DMS53 treated with DMSO at 0.1 percent for 48 hours (cell line): ENCODE measurements around the gene SORCS2.

Source experiments
- DNase-seq: peaks from one replicate; lab custom pipeline; 2025; ENCODE audit not compliant: unreplicated experiment; lab: John Stamatoyannopoulos, UW

The SORCS2 gene

GRCh38 chr4:7241597-7242125 is 49.3 kb downstream of the SORCS2 start:
- no peak for DNase-seq

DNA sequence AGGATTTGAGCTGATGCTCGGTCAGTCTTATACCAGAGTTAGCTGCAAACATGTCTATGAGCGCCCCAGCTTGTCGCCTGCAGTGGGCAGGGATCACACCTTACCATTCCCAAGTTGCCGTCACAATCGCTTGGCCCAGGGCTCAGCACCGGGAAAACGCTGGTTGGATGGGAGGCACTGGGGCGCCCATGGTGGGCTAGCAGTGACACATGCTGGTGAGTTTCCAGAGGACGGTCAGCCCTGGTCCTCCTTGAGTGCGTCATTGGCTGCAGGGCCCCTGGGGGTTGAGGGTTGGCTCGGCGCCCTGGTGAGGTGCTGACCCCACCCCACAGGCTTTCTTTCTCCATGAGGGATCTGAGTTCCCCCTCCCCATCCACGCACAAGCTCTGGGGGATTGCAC is 50.4 kb downstream of the SORCS2 start:
- no peak for DNase-seq

- no peak for DNase-seq
Observed at GRCh38 chr4:7243609-7244330, 51.4 kb downstream of the SORCS2 start.

- no peak for DNase-seq
Observed at GRCh38 chr4:7244331-7244665, 52.0 kb downstream of the SORCS2 start.

DNA sequence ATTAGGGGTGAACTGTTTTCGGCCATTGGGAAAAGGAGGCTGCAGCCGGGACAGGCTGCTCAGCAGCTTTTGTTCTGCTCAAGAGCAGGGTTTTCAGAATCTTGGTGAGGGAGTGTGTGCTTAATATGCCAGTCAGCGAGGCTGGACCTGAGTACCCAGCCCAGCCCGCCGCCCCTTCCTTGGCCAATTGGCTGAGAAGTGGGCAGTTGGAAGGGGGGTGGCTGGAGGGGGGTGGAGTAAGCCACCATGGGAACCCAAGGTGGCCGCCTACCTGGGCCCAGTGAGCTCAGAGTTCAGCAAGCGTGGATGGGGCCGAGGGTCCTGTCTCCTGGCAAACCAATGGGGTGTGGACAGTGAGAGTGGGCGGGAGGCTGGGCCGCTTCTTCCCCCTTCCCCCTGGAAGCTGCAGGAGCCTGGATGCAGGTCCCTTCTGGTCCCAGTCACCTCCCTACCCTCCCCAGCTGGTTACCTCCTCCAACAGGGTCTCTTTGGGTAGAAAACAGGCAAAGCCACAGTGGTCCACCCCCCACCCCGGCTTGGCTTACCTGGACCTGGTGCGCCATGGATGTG is 52.5 kb downstream of the SORCS2 start:
- no peak for DNase-seq

- no peak for DNase-seq
Observed at GRCh38 chr4:7247521-7247920, 55.2 kb downstream of the SORCS2 start.

DNA sequence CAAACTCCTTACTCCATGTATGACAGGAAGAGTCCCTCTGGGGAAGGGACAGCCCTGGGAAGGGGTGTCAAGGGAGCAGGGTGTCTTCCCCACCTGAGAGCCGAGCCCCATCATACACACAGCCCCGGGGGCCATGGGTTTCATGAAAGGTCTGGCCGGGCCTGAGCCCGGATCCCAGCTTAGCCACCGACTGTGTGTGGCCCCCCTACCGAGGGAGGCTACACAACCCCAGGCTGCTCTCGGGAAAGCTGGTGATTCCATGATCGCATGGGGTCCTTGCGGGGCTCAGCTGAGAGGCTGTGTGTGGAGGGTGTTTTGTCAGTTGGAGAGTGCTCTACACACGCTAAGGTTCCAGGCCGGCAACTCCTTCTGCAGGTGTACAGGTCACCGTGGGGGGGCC is 55.6 kb downstream of the SORCS2 start:
- no peak for DNase-seq

DNA sequence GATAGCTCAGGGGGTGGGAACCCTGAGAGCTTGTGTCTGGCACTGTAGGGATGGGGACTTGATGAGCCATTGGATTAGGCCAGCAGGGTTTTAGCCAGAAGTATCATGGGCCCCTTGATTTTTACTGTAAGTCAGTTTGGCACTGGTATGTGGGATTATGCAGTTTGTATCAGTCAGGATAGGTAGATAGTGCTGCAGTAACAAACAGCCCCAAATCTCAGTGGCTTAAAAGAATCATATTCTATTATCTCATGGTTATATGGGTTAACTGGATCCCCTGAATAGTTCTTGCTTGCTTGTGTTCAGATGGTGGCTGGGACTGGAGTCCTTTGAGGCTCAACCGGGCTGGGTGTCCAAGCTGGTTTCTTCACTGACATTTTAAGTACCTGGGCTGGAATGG is 56.5 kb downstream of the SORCS2 start:
- no peak for DNase-seq

DNA sequence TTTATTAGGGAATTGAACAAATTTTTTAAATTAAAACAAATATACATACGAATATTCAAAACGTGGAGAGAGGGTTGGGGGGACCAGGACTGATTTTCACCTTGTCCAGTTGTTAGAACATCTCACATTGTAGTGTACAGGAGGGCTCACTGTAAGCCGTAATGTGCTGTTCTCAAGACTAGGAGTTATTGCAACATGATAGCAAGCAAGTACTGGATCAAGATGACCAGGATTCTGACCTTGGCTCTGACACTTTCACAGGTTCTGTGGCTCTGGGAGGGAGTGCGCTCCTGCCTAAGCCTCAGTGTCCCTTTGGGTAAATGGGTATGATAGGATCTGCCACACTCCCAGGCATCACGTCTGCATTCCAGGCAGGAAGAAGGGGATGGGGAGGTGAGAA is 59.0 kb downstream of the SORCS2 start:
- no peak for DNase-seq

DNA sequence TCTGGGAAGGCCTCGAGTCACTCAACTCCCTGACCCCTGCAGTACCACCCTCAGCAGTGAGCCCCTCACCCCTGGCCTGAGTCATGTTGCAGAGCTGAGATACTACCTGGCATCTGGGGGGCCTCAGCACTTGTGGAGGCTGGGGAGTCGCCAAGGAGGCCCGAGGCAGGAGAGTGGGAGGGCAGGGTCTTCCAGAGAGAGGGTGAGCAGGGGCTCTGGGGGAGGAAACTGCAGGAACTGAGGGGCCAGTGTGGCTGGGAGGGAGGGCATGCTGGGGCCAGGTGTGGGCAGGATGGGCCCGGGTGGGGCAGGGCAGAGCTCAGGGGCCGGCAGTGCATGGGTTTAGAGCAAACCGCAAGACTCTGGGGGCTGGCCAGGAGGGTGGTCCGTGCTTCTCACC is 59.7 kb downstream of the SORCS2 start:
- DNase-seq, result no peak

DNA sequence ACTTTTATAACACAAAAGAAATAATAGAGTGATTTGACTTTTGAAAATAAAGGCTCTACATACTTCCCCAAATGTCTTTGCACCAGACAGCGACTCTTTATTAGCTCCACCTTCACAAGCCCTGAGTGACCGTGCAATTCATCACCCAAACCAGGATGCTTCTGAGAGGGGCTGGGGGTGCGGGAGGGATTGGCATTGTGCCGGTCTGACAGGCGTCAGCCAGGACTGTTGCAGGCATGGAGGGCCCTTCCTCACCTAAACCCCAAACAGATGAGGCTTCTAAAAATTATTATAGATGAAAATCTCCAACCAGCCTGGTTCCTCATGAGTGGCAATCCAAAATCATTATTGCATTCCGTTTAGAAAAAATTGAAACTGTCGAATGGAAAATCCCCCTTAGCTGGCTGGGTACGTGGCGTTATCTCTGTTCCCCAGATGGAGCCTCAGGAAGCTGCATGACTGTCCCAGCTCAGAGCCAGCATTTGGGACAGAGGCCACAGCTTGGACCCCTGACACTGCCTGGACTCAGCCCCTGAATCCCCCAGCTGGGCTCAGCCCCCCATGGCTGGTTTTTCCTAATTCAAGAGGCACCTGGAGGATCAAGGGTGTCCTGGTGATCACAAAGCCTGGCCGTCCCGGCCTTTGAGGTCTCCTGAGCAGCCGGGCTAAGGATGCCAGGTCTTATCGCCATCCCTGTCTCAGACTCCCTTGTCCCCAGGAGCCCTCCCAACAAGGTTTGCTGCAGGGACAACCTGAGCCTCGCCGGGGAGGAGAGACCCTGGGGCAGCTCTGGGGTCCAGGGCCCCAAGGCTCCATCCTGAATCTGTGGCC is 60.4 kb downstream of the SORCS2 start:
- DNase-seq, result no peak

GRCh38 chr4:7253341-7253700 is 61.0 kb downstream of the SORCS2 start:
- DNase-seq, result no peak

DNA sequence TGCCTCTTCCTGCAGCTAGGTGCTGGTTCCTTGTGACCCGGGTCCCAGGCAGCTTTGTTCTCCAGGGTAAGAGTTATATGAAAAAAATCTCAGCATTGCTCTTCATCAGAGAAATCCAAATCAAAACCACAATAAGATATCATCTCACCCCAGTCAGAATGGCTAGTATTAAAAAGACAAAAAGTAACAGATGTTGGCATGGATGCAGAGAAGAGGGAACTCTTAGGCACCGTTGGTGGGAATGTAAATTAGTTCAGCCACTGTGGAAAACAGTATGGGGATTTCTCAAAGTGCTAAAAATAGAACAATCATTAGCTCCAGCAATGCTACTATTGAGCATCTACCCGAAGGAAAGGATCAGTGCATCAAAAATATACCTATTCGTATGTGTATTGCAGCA is 61.5 kb downstream of the SORCS2 start:
- DNase-seq, result no peak

DNA sequence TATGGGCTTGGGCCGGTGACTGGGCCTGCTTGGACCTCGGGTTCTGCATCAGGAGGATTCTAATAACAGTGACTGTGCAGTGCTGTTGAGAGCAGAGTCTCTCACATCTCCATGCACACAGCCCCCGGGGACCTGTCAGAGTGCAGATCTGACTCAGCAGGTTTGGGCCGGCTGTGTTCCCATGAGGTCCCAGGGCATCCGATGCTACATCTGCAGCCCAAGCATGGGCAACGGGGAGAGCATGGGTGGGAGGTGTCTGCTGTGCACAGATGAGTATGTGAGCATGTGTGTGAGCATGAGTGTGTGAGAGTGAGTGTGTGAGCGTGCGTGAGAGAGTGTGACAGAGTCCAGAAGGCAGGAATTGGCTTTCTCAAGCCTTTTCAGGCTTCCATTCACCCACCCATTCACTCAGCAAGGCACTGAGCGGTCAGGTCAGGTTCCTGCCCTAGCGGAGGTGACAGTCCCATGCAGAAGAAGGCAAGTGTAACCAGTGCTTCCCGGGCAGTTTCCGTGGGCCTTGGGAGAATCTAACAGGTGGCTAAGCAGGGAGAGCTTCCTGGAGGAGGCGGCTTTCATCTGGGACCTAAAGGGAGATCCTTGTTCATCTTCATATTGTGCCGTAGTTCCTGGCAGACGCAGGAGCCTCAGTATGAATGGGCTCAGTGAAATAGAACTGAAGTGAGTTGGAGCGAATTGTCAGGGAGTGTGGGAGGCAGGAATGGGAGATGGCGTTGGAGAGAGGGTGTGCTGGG is 62.6 kb downstream of the SORCS2 start:
- no peak for DNase-seq

DNA sequence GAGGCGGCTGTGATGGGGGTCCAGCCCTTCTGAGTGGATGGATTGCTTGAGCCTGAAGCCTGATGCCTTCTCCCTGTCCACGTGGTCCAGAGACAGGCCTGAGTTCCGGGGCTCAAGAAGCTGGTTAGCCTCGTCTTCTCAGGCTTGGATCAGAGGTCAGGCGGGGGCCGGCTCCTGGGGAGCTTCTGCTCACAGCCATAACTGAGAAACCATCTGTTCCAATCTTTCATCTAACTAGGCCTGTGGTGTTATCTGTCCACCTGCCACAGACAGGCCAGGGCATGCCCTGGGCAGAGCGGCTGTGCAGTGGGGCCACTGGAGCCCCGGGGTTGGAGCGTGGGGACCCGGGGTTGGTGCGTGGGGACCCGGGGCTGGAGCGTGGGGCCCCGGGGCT is 63.1 kb downstream of the SORCS2 start:
- DNase-seq, result no peak

GRCh38 chr4:7255996-7256395 is 63.7 kb downstream of the SORCS2 start:
- no peak for DNase-seq

DNA sequence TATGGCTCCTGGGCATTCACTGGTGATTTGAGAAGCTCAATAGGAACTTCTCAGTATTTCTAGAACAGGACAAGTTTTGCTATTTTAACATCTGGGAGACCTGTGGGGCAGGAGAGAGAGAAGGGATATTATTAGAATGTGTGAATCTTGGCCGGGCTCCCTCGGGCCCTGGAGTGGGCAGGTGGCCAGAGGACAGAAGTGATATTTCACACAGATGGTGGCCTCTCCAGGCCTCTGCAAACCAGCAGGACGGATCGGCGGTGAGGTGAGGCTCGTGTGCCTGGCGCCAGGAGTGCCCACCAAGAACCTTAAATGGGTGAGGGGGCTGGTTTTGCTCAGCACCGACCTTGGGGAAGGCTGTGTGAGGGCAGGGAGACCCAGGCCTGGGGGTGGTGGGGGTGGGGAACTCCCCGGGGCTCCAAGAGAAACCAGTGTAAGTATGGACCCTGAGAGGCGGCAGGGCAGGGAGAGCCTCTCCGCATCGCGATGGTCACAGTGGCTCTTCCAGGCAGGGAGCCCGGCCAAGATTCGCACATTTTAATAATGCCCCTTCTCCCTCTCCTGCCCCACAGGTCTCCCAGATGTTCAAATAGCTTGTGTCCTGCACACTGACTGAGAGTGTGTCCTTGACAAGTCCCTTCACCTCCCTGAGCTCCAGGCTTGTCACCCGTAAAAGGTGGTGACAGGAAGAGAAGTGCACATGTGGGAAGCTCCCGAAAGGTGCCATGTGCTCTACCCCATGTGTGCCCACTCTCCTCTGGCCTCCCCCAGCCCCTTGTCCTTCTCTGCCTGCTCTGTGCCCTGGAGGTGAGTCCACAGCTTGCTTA is 64.9 kb downstream of the SORCS2 start:
- no peak for DNase-seq

- no peak for DNase-seq
Observed at GRCh38 chr4:7259039-7259438, 66.7 kb downstream of the SORCS2 start.

GRCh38 chr4:7260569-7260968 is 68.2 kb downstream of the SORCS2 start:
- DNase-seq, result no peak

GRCh38 chr4:7261087-7261486 is 68.7 kb downstream of the SORCS2 start:
- DNase-seq, result no peak

DNA sequence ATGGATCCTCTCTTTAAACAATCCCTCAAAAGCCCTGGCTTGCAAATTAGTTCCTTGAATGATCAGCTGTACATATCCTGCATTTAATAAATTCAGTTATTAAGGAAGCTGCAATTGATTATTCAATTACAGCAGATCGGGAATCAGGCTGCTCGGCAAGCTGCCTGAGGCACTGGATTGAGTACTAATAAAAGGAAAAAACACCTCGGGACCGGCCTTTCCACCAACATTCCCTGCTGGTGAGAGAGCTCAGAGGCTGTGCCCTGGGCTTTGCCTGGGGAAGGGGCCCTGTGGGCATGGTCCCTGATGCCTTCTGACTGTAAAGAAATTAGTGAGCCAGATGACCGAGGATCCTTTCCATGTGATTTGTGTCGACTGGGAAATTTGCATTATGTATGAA is 69.2 kb downstream of the SORCS2 start:
- DNase-seq, result no peak
